Uterus (tissue), 2 donors: ENCODE results near the gene ZNF18.

Experiments
- POLR2A ChIP-seq, 2 donors: fragments of 450-650 bp; IDR thresholded peaks; one replicate each; pipeline ENCODE4 v1.6.1; 2016; ENCODE audit warnings: antibody characterized with exemption in 2 of 2, mild to moderate bottlenecking in 1 of 2, moderate library complexity in 1 of 2
- TF ChIP-seq, protein P1 (sequence below), 4 experiments: fragments of 200-600 bp in 2 of 4; fragments of 450-650 bp in 2 of 4; sonication (generic) in 2 of 4; IDR thresholded peaks; one replicate each; pipeline ENCODE4 v1.5.1; 2016 to 2019; ENCODE audit warnings: antibody characterized with exemption in 4 of 4, mild to moderate bottlenecking in 2 of 4, moderate library complexity in 1 of 4

DNA sequence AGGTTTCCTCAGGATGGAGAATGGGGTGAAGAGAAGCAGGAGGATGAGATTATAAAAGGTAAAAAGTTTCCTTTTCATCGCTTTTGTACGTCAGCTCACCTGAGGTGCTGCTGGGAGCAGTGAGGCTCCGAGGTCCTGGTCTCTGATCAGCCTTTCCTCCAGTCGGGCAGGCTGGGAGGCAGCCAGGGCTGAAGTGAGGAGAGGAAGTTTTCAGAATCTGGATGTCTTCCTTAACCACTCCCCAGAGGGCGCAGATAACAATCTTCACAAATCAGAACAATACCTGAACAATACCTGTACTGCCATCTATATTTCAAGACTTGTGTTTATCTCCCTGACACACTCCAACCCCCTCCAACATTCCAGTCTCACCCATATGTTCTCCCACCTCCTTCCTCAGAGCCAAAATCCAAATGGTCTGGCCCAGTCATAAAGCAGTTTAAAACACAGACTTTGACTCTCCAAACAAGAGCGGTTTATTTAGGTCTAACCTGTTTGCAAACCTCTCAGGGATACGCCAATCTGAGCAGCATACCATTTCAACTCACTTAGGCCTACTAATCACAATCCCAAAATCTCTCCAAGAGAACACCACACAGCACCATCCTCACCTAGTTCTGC lies 6.8 kb downstream of the ZNF18 start:
- TF ChIP-seq, protein P1, sequence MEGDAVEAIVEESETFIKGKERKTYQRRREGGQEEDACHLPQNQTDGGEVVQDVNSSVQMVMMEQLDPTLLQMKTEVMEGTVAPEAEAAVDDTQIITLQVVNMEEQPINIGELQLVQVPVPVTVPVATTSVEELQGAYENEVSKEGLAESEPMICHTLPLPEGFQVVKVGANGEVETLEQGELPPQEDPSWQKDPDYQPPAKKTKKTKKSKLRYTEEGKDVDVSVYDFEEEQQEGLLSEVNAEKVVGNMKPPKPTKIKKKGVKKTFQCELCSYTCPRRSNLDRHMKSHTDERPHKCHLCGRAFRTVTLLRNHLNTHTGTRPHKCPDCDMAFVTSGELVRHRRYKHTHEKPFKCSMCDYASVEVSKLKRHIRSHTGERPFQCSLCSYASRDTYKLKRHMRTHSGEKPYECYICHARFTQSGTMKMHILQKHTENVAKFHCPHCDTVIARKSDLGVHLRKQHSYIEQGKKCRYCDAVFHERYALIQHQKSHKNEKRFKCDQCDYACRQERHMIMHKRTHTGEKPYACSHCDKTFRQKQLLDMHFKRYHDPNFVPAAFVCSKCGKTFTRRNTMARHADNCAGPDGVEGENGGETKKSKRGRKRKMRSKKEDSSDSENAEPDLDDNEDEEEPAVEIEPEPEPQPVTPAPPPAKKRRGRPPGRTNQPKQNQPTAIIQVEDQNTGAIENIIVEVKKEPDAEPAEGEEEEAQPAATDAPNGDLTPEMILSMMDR (IDR thresholded peaks at IDR 0.05) = no peak
- no peak for TF ChIP-seq POLR2A (IDR thresholded peaks at IDR 0.05)
